ENCODE measurements around the gene TCP11L2. TPM values are rescaled to one million over a fixed set of nuclear protein-coding genes. Genes with fewer than 3 reads are reported as not detected.
A peak's percentile ranks its signal among the peaks of the same experiment; 100 is the strongest.
"Not testable (repeated sequence)": the region's sequence is repeated elsewhere in the genome, so short reads cannot be mapped to it uniquely, and the experiment has no call there.

TCP11L2 gene
- total RNA-seq, 3 donors from 2014 or later (not counting 1 experiment from before 2014, with no cell fraction given): 68.8 to 97.7 (median 71.1) TPM

GRCh38 chr12:106282457-106283097, 20.0 kb upstream of the TCP11L2 start:
- intact Hi-C loops (cut with micrococcal nuclease): loop anchor here (1.0 kb wide), 1 partner anchor 55 kb away; no protein-coding TSS in a partner anchor
- Mint-ChIP-seq H3K4me3 (no peak overlapping the region), H3K36me3 (peaks cover 17% of the 10 kb centered on the region), H3K4me1 (no peaks in the 10 kb centered on the region), H3K27me3 (ENCODE audit: low read depth in 2 of 2) (peaks cover 31 to 33% of the 10 kb centered on the region in 2 donors), H3K9me3 (peaks cover 8 to 12% of the 10 kb centered on the region in 2 donors), H3K27ac (no peak overlapping the region)
- Histone ChIP-seq H3K27me3 (ENCODE audit: control insufficient read depth, insufficient read depth, low read length) (peaks cover 6% of the 10 kb centered on the region), H3K9me3 (ENCODE audit: control insufficient read depth, insufficient read depth, low read length) (peaks cover 8% of the 10 kb centered on the region), H3K4me1 (ENCODE audit: control insufficient read depth, insufficient read depth, low read length) (no peaks in the 10 kb centered on the region), H3K4me3 (ENCODE audit: low read length) (no peak overlapping the region), H3K36me3 (ENCODE audit: control insufficient read depth, insufficient read depth, low read length) (no peaks in the 10 kb centered on the region), H3K27ac (ENCODE audit: low read length) (no peak overlapping the region)
- ATAC-seq (peak; percentile 72 to 78 (median 77)), DNase-seq (peak in 1 of 2 donors; percentile 82)
- 48% methylated on average over 7 of the region's 7 CpGs for WGBS (ENCODE audit: insufficient coverage)
- peak; percentile 64 for TF ChIP-seq CTCF (IDR thresholded peaks at IDR 0.05)

- H3K27ac Mint-ChIP-seq: no peak overlapping the region
Observed at GRCh38 chr12:106284358-106285105, 18.0 kb upstream of the TCP11L2 start.

GRCh38 chr12:106285982-106286381, 16.6 kb upstream of the TCP11L2 start:
- H3K27me3 Mint-ChIP-seq (ENCODE audit: low read depth in 2 of 2): peaks cover 30 to 37% of the 10 kb centered on the region in 2 donors
- peaks cover 8 to 12% of the 10 kb centered on the region in 2 donors for H3K9me3 Mint-ChIP-seq
- no peak overlapping the region for H3K4me3 Mint-ChIP-seq
- intact Hi-C loops (cut with micrococcal nuclease): no loop called here
- Histone ChIP-seq H3K27me3 (ENCODE audit: control insufficient read depth, insufficient read depth, low read length) (peaks cover 6% of the 10 kb centered on the region), H3K4me1 (ENCODE audit: control insufficient read depth, insufficient read depth, low read length) (no peaks in the 10 kb centered on the region), H3K27ac (ENCODE audit: low read length) (no peak overlapping the region), H3K36me3 (ENCODE audit: control insufficient read depth, insufficient read depth, low read length) (no peaks in the 10 kb centered on the region), H3K4me3 (ENCODE audit: low read length) (no peak overlapping the region), H3K9me3 (ENCODE audit: control insufficient read depth, insufficient read depth, low read length) (peaks cover 8% of the 10 kb centered on the region)
- WGBS (ENCODE audit: insufficient coverage): 85% methylated on average over 4 of the region's 4 CpGs
- no peak for TF ChIP-seq CTCF (IDR thresholded peaks at IDR 0.05)
- no peak overlapping the region for H3K27ac Mint-ChIP-seq
- no peak for ATAC-seq
- no peak for DNase-seq
- H3K4me1 Mint-ChIP-seq: no peaks in the 10 kb centered on the region
- H3K36me3 Mint-ChIP-seq: peaks cover 17% of the 10 kb centered on the region

More at GRCh38 chr12:106284358-106285105, 18.0 kb upstream of the TCP11L2 start:
- WGBS (ENCODE audit: insufficient coverage): 45% methylated on average over 10 of the region's 10 CpGs
- Histone ChIP-seq H3K9me3 (ENCODE audit: control insufficient read depth, insufficient read depth, low read length) (peaks cover 8% of the 10 kb centered on the region), H3K27me3 (ENCODE audit: control insufficient read depth, insufficient read depth, low read length) (peaks cover 6% of the 10 kb centered on the region), H3K4me1 (ENCODE audit: control insufficient read depth, insufficient read depth, low read length) (no peaks in the 10 kb centered on the region), H3K36me3 (ENCODE audit: control insufficient read depth, insufficient read depth, low read length) (no peaks in the 10 kb centered on the region), H3K4me3 (ENCODE audit: low read length) (no peak overlapping the region), H3K27ac (ENCODE audit: low read length) (no peak overlapping the region)
- no peak for TF ChIP-seq CTCF (IDR thresholded peaks at IDR 0.05)
- intact Hi-C loops (cut with micrococcal nuclease): no loop called here
- H3K4me1 Mint-ChIP-seq: no peaks in the 10 kb centered on the region
- peaks cover 17% of the 10 kb centered on the region for H3K36me3 Mint-ChIP-seq
- no peak for DNase-seq
- peaks cover 8 to 12% of the 10 kb centered on the region in 2 donors for H3K9me3 Mint-ChIP-seq
- ATAC-seq: no peak
- H3K27me3 Mint-ChIP-seq (ENCODE audit: low read depth in 2 of 2): peaks cover 30 to 37% of the 10 kb centered on the region in 2 donors
- H3K4me3 Mint-ChIP-seq: no peak overlapping the region

GRCh38 chr12:106286576-106287162, 15.9 kb upstream of the TCP11L2 start:
- peaks cover 6 to 12% of the 10 kb centered on the region in 2 donors for H3K9me3 Mint-ChIP-seq
- DNase-seq; H3K4me3 Mint-ChIP-seq; H3K4me1 Mint-ChIP-seq; H3K4me3 ChIP-seq (ENCODE audit: low read length); H3K9me3 ChIP-seq (ENCODE audit: control insufficient read depth, insufficient read depth, low read length); intact Hi-C loops (cut with micrococcal nuclease); H3K27ac Mint-ChIP-seq; H3K27me3 ChIP-seq (ENCODE audit: control insufficient read depth, insufficient read depth, low read length); H3K4me1 ChIP-seq (ENCODE audit: control insufficient read depth, insufficient read depth, low read length); H3K36me3 ChIP-seq (ENCODE audit: control insufficient read depth, insufficient read depth, low read length); H3K27ac ChIP-seq (ENCODE audit: low read length); ATAC-seq: not testable (repeated sequence)
- WGBS (ENCODE audit: insufficient coverage): 95% methylated on average over 10 of the region's 14 CpGs
- peaks cover 11% of the 10 kb centered on the region for H3K36me3 Mint-ChIP-seq
- H3K27me3 Mint-ChIP-seq (ENCODE audit: low read depth in 2 of 2): peaks cover 30 to 37% of the 10 kb centered on the region in 2 donors
